ENCODE data around the gene TCERG1L. TPM values are rescaled to one million over a fixed set of nuclear protein-coding genes. Genes with fewer than 3 reads are reported as not detected.

The TCERG1L gene
- total RNA-seq, 1 donor from 2014 or later = 0.88 TPM

DNA sequence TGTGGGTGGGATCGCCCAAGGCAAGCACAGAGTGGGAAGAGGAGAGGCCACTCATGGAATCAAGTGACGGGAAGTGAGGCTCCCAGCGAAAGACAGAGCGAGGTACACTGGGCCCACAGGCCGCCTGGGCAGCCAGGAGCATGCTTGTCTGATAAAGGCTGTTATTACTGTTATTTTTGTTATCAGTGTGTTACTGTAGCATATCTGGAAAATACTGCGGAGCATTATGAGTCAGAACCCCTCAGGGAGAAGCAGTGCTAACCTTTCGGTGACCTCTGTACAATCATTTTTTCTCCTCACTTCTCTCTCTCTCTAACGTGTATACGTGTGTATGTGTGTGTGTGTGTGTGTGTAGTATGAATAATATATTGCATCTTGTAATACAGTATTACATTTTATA, 3.8 kb upstream of the TCERG1L start:
- ATAC-seq = peak; percentile 10

DNA sequence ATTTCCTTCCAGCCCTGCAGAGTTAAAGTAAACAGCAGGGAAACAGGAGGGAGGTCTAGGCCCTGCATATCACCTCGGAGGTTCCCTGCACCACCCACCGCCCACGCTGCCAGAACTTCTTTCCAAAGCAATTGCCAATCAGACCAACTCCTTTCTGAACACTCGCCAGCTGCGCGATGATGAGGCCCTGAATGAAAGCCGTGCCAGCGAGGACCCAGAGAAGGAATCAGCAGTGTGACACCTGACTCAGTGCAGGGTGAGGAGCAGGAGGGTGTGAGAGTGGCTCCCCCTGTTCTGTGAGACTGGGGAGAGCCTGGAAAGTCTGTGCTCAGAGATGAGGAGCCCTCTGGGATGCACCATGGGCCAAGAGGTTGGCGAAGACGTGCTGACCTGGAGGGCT, 3.3 kb upstream of the TCERG1L start:
- ATAC-seq = no peak

- no peak for ATAC-seq
These were observed 2.6 kb upstream of the TCERG1L start for GRCh38 chr10:131314148-131314547.

DNA sequence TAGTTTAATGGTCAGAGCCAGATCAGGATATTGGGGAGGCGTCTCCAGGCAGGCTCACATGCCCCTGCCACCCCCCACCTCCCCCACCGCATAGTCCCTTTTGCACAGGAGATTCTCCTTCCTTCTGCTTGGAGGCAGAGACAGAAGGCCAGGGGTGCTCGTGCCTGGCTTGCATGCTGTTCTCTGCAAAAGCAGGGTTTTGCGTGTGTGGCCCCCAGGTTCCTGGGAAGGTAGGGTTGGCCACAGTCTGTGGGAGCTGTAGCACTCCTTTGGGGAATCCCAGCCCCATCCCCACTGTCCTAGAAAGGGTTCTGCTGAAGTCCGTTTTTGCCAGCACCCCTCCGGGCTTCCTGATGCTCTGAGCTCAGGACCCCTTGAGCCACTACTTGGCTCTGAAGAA, 1.9 kb upstream of the TCERG1L start:
- no peak for ATAC-seq

GRCh38 chr10:131312478-131312836, 936 bp upstream of the TCERG1L start:
- ATAC-seq = peak; percentile 51

GRCh38 chr10:131311402-131311660, 190 bp downstream of the TCERG1L start:
- ATAC-seq = no peak

DNA sequence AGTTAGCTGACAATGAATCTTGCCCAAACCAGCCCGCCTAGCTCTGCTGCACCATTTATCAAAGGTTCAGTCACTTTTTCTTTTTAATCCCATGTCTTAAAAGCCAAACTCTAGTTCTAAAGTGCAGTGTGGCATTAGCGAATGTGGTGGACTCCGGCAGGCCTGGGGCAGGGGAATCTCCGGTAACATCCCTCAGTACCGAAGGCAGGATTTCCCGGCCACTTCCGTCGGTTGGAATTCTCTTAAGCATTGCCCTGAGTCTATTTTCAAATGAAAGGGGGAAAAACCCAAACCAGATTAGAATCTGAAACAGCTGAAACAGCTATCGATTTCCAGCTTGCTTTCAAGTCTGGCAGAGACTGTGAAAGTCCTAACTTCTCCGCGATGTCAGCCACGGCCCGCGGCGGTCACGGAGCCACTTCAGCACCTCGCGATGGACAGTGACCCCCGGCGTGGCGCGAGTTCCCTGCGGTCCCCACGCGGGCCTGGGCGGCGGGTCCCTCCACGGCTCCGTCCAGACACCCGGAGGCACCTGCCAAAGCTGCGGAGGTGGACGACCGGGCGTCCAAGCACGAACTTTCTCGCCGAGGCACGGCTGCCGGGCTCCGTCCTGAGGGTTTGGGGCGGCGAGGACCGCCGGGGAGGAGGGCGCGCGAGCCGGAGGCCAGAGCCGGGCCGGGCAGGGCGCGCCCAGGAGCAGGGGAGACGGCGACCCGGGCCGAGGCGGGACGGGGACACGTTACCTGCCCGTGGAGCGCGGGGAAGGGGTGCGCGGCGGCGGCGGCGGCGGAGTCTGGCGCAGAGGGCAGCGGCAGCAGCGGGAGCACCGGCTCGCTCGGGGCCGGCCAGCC, 745 bp downstream of the TCERG1L start:
- ATAC-seq = no peak

GRCh38 chr10:131310142-131310541, 1.4 kb downstream of the TCERG1L start:
- ATAC-seq = no peak

- ATAC-seq = no peak
These were observed 11.0 kb downstream of the TCERG1L start for GRCh38 chr10:131300508-131300907.

GRCh38 chr10:131290781-131291180, 20.7 kb downstream of the TCERG1L start:
- ATAC-seq = no peak

- no peak for ATAC-seq
These were observed 22.9 kb downstream of the TCERG1L start for GRCh38 chr10:131288648-131289047.

GRCh38 chr10:131282961-131283360, 28.6 kb downstream of the TCERG1L start:
- no peak for ATAC-seq

DNA sequence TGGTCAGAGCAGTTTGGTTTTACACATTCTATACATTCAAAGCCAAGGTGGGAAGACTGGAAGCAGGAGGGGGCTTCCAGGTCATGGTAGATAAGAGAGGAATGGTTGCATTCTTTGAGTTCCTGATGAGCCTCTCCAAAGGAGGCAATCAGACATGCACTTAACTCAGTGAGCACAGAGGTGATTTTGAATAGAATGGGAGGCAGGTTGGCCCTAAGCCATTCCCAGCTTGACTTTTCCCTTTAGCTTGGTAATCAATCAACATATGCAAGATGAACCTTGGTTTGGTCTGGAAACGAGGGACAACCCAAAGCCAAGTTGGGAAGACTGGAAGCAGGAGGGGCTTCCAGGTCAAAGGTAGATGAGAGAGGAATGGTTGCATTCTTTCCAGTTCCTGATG, 31.4 kb downstream of the TCERG1L start:
- no peak for ATAC-seq

- no peak for ATAC-seq
These were observed 32.0 kb downstream of the TCERG1L start for GRCh38 chr10:131279516-131279915.

DNA sequence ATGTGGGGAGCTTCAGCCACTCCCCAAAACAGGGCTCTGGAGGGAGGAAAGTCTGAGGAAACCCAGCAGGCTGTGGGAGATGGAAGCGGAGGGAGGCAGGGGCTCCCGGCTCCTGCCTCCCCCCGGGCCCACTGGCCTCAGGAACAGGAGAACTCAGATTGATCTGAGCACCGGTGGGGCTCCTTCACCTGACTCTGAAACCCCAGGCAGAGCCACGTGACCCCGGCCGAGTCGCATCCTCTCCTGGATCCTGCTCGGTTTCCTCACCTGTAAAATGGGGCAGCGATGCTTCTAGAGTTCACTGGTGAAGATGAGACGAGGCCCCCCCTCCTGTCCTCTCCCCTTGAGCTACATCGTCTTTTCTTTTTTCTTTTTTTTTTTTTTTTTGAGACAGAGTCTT, 33.6 kb downstream of the TCERG1L start:
- no peak for ATAC-seq

DNA sequence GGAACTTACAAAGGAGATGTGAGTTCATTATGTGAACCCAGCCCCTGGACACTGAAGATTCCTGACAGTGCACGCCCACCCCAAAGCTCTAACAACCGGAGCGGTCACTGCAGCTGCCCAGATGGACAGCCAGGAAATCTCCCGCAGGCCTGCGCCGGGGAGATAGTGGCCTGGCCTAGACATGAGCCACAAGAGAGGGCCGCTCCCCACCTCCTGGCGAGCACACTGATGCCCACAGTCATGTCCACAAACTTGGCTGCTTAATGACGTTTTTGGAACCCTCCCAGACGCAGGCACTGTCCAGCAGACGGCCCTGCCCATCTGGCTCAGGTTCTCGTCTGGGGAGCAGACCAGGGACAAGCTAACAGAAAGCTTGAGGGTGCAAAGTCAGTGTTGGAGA, 34.2 kb downstream of the TCERG1L start:
- no peak for ATAC-seq

GRCh38 chr10:131275691-131276090, 35.8 kb downstream of the TCERG1L start:
- no peak for ATAC-seq

DNA sequence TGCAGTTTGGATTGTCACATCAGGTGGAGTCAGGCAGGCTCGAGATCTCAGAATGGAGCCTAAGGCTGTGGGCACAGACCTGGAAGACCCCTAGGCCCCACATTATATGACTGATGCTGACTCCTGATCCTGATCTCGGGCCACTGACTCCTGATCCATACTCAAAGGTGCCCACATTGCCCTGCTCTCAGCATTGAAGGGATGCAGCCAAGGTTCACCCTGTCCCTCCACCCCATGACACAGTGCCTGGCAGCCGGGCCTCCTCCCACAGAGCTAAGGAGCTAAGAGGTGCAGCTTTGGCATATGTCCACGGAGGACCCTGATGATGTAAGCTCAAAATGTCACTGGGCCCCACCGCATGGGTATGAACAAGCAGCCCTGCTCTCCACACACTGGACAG, 36.6 kb downstream of the TCERG1L start:
- ATAC-seq = no peak

DNA sequence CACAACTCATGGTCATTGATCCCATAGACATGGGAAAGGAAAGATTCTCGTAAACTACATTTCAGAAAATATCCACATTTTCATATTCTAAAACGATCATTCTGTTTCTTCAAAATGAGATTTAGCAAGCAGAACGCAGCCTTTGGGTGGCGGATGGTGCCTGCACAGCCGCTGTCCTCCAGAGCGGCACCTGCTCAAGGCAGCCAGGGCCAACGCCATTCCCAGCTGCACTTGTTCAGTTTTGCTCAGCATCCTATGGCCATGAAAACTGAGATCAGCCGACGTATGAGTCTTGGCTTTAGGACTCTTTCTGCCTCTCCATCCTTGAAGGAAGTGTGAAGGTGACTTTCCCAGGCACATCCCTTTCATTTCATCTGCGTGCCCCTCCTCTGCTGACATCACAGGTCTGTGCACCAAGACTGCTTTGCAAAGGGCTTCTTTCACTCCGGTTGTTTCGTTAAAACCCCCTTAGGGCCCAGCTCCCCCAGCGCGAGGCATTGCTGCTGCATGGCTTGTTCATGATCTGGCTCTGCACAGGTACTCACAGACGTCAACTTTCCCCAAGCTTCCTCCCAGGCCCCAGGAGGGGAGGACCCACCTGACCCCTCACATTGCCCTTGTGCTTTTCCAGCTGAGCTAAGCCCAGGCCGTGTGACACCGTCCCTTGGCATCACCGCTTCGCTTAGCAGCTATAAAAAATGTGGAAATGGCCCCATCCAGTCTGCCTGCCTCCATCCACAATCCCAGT, 37.2 kb downstream of the TCERG1L start:
- ATAC-seq = no peak

- no peak for ATAC-seq
These were observed 38.0 kb downstream of the TCERG1L start for GRCh38 chr10:131273476-131273875.

GRCh38 chr10:131272897-131273451, 38.5 kb downstream of the TCERG1L start:
- no peak for ATAC-seq

- ATAC-seq = no peak
These were observed 39.6 kb downstream of the TCERG1L start for GRCh38 chr10:131271966-131272365.

DNA sequence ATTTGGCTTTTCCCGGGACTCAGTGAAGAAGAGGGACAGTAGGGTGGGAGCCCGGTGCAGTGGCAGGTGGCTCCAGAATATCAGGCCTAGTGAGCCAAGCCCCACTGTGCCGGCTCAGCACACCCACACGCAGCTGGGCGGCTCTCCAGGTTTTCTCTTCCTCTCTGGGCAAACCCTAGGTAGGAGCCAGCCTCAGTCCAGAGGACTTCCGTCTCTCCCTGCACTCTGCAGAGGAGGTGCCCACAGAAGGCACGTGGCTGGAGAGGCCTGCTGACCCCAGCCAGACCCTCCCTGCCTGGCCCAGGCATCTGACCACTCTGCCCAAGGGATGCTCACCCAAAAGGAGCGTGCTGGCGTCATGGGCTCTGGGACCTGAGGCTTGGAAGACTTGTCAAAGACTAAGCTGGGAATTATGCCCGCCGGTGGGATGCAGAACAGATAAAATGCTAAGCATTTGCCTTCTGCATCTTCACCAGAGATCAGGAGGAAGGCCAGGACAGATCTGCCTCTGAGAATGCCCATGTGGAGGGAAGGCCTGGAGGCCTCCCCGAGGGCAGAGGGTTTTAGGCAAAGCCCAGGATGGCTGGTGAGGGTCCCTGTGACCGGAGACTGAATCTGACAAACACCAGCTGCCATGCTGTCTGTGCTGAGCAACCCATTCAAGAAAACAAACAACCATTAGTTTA, 40.2 kb downstream of the TCERG1L start:
- ATAC-seq = no peak

All from esophagus mucosa (tissue), 1 donor.